GM21717 (cell line): ENCODE measurements around the gene MARK1.
"Not testable (repeated sequence)": the region's sequence is repeated elsewhere in the genome, so short reads cannot be mapped to it uniquely, and the experiment has no call there.

Source experiments
- ATAC-seq: cut with Tn5 transposase; IDR thresholded peaks from one replicate; pipeline ENCODE4 v1.9.1; 2021; ENCODE audit warnings: mild to moderate bottlenecking, moderate library complexity; ENCODE audit not compliant: unreplicated experiment

The MARK1 gene

DNA sequence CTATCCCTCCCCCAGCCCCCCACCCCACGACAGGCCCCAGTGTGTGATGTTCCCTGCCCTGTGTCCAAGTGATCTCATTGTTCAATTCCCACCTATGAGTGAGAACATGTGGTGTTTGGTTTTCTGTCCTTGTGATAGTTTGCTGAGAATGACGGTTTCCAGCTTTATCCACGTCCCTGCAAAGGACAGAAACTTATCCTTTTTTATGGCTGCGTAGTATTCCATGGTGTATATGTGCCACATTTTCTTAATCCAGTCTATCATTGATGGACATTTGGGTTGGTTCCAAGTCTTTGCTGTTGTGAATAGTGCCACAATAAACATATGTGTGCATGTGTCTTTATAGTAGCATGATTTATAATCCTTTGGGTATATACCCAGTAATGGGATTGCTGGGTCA is 77.7 kb downstream of the MARK1 start:
- ATAC-seq = not testable (repeated sequence)

- not testable (repeated sequence) for ATAC-seq
Measured at GRCh38 chr1:220611100-220611499, 83.2 kb downstream of the MARK1 start.

- ATAC-seq = no peak
Measured at GRCh38 chr1:220616836-220617235, 88.9 kb downstream of the MARK1 start.

DNA sequence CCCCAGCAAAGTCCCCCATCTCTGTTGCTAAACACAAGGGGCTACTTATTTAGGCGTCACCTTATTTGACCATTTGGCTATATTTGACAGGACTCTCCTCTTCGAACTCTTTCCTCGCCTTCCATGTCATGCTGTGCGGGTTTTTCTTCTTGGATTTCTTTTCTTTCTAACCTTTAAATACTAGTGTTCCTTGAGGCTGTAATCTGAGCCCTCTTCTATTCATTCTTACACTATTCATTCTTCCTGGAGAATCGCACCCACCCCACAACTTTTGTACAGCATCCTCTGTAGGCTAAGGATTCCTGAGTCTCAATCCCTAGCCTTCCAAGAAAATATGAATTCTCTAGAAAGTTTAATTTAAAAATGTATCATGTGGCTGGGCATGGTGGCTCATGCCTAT is 100.5 kb downstream of the MARK1 start:
- no peak for ATAC-seq

GRCh38 chr1:220631238-220631815 is 103.4 kb downstream of the MARK1 start:
- no peak for ATAC-seq

- ATAC-seq = no peak
Measured at GRCh38 chr1:220637759-220638158, 109.8 kb downstream of the MARK1 start.

DNA sequence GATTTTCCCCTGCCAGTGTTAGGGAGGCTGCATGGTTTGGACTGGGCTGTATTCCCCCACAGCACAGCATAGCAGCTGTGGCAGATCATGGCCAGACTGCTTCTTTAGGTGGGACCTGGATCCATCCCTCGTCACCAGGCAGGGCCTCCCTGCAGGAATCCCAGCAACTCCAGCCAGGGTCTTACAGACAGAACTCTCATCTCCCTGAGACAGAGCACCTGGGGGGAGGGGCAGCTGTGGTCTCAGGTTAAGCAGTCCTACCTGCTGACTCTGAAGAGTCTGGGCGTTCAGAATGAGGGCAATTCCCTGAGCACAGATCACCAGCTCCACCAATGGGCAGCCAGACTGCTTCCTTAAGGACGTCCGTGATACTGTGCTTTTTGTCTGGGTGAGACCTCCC is 114.3 kb downstream of the MARK1 start:
- no peak for ATAC-seq

DNA sequence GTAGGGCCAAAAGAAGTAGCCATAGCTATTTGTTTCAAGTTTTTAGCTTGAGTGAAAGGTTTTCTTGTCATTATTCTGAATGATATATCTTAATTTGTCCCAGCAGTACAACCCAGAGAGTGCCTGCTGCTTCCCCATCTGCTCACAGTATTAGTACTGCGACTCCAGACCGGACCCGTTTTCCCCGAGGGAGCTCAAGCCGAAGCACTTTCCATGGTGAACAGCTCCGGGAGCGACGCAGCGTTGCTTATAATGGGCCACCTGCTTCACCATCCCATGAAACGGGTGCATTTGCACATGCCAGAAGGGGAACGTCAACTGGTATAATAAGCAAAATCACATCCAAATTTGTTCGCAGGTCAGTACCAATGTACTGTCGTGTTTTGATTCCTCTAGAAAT is 125.1 kb downstream of the MARK1 start:
- ATAC-seq = no peak

DNA sequence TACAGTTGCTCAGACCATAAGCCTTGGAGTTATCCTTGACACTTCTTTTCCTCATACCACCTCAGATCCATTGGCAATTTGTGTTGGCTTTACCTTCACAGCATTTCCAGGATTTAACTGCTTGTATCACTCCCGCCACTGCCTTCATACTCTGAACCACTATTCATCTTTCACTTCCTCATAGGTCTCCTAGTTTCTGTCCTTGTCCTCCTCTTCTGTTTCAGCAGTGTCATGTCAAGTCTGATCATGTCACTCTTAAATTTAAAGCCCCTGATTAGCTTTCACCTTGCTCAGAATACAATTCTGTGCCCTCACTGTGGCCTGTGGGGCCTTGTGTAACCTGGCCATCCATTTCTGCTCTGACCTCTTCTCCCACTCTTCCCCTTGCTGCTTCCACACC is 127.6 kb downstream of the MARK1 start:
- peak; percentile 98 for ATAC-seq

GRCh38 chr1:220655961-220656740 is 128.2 kb downstream of the MARK1 start:
- ATAC-seq = peak; percentile 24

DNA sequence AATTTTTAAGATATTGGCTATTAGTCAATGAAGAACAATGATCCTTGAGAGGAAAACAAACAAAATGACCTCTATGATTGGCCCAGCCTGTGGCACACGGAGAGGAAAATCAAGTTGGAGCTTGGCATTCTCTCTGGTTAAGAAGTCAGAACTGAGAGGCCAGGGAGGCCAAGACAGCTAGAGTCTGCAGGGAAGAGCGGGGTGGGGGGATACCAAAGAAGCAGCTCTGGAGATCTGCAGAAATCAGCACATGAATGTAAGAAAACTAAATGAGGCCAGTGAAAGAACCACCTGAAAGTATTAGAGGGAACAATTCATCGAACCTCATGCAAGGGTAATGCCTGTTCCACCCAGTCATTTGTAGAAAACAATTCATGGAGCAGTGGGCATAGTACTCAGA is 138.4 kb downstream of the MARK1 start:
- no peak for ATAC-seq

GRCh38 chr1:220669005-220669404 is 141.1 kb downstream of the MARK1 start:
- ATAC-seq = no peak

- ATAC-seq = no peak
Measured at GRCh38 chr1:220670365-220670764, 142.4 kb downstream of the MARK1 start.

- ATAC-seq = no peak
Measured at GRCh38 chr1:220673921-220674320, 146.0 kb downstream of the MARK1 start.

DNA sequence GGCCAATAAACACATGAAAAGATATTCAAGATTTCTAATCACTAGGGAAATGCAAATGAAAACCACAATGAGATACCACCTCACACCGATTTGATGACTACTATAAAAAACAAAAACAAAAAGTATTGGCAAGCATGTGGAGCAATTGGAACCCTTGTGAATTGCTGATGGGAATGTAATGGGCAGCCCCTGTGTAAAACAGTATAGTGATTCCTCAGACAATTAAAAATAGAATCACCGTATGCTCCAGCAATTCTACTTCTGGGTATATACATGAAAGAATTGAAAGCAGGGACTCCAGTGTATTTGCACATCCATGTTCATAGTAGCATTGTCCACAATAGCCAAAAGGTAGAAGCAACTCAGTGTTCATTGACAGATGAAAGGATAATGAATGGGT is 149.3 kb downstream of the MARK1 start:
- no peak for ATAC-seq

GRCh38 chr1:220680085-220680687 is 152.2 kb downstream of the MARK1 start:
- peak; percentile 91 for ATAC-seq

GRCh38 chr1:220681220-220681880 is 153.4 kb downstream of the MARK1 start:
- no peak for ATAC-seq

GRCh38 chr1:220682901-220683576 is 155.1 kb downstream of the MARK1 start:
- no peak for ATAC-seq

GRCh38 chr1:220683716-220684115 is 155.8 kb downstream of the MARK1 start:
- ATAC-seq = not testable (repeated sequence)

DNA sequence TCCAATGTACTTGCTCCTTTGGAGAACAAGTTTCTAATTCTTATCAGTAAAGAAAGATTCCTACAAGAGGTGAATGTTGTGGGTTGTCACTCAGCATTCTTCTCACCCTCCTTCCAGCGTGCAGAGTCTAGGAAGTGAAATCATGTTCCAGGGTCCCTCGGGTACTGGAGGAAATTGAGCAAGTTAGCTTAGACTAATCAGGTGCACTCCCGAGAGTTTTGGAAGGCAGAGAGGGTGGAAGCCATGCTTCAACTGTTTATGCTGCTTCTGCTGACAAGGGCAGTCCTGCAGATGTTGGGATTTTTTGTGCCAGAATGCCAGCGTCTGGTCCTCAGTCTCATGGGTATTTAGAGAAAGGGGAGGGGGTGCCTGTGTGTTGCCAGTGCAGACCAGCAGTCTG is 157.0 kb downstream of the MARK1 start:
- ATAC-seq = no peak

DNA sequence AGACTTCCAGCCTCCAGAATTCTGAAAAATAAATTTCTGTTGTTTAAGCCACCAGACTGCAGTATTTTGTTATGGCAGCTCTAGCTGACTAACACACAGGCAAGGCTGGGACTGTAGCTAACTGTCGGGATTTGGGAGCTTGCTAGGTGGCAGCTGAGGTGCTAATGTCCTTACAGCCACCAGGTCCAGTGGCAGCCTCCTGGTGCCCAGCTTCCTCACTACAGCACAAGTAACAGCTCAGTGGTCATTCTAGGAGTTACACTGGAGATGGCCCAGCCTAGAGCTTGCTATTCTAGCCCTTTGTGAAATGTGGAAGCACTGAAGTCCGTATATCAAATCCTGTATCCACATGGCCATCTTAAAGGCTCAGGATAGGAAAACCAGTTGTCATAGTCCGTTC is 157.9 kb downstream of the MARK1 start:
- ATAC-seq = no peak
